LoVo (cell line): ENCODE data around the gene PPP6R3.
A peak's percentile ranks its signal among the peaks of the same experiment; 100 is the strongest.
"Not testable (repeated sequence)": the region's sequence is repeated elsewhere in the genome, so short reads cannot be mapped to it uniquely, and the experiment has no call there.

Experiments
- DNase-seq: peaks from one replicate; pipeline ENCODE4 v3.0.0-alpha.2; 2016; ENCODE audit warnings: low spot score

The PPP6R3 gene

GRCh38 chr11:68457216-68457897 is 3.2 kb upstream of the PPP6R3 start:
- DNase-seq: no peak

GRCh38 chr11:68457898-68458249 is 2.7 kb upstream of the PPP6R3 start:
- DNase-seq: no peak

- not testable (repeated sequence) for DNase-seq
Observed at GRCh38 chr11:68458340-68458739, 2.2 kb upstream of the PPP6R3 start.

- peak; percentile 98 for DNase-seq
Observed at GRCh38 chr11:68459886-68460740, 439 bp upstream of the PPP6R3 start.

- no peak for DNase-seq
Observed at GRCh38 chr11:68461575-68461917, 994 bp downstream of the PPP6R3 start.

GRCh38 chr11:68463714-68464113 is 3.2 kb downstream of the PPP6R3 start:
- DNase-seq: no peak

- DNase-seq: no peak
Observed at GRCh38 chr11:68467201-68467834, 6.8 kb downstream of the PPP6R3 start.

- DNase-seq: no peak
Observed at GRCh38 chr11:68468217-68468828, 7.8 kb downstream of the PPP6R3 start.

GRCh38 chr11:68469122-68469521 is 8.6 kb downstream of the PPP6R3 start:
- no peak for DNase-seq

GRCh38 chr11:68469642-68470041 is 9.1 kb downstream of the PPP6R3 start:
- DNase-seq: no peak

- no peak for DNase-seq
Observed at GRCh38 chr11:68470304-68470811, 9.8 kb downstream of the PPP6R3 start.

- no peak for DNase-seq
Observed at GRCh38 chr11:68471360-68472340, 11.1 kb downstream of the PPP6R3 start.

- DNase-seq: no peak
Observed at GRCh38 chr11:68472778-68473177, 12.2 kb downstream of the PPP6R3 start.

- DNase-seq: no peak
Observed at GRCh38 chr11:68473693-68474092, 13.1 kb downstream of the PPP6R3 start.

- not testable (repeated sequence) for DNase-seq
Observed at GRCh38 chr11:68475626-68476025, 15.1 kb downstream of the PPP6R3 start.

GRCh38 chr11:68479390-68479789 is 18.8 kb downstream of the PPP6R3 start:
- no peak for DNase-seq

GRCh38 chr11:68480193-68480592 is 19.6 kb downstream of the PPP6R3 start:
- no peak for DNase-seq

GRCh38 chr11:68480852-68481510 is 20.4 kb downstream of the PPP6R3 start:
- no peak for DNase-seq

- DNase-seq: no peak
Observed at GRCh38 chr11:68481579-68482240, 21.2 kb downstream of the PPP6R3 start.

GRCh38 chr11:68488623-68489022 is 28.1 kb downstream of the PPP6R3 start:
- no peak for DNase-seq
